Measurements from ENCODE around the gene MAST1. TPM values are rescaled to one million over a fixed set of nuclear protein-coding genes. Genes with fewer than 3 reads are reported as not detected.

The MAST1 gene
- total and polyA plus RNA-seq, 2 donors (not counting 1 experiment from before 2014, with no cell fraction given), result 0.39 to 1.1 TPM

GRCh38 chr19:12794196-12794941 lies 43.9 kb upstream of the MAST1 start:
- ATAC-seq (ENCODE audit: low read depth) (no peak), DNase-seq (no peak)
- Histone ChIP-seq H3K4me2 (replicated peaks; ENCODE audit: low read depth, low read length, poor library complexity, severe bottlenecking) (peak overlapping the region; percentile 91), H3K9ac (ENCODE audit: low read length) (peak overlapping the region; percentile 86), H3K9me3 (ENCODE audit: control extremely low read depth in 1 of 3, control insufficient read depth in 2 of 3, insufficient read depth in 1 of 3, low read length in 2 of 3) (no peaks in the 10 kb centered on the region), H3K27ac (ENCODE audit: low read length in 2 of 2) (peak overlapping the region; percentile 95 to 97), H3K4me1 (ENCODE audit: control insufficient read depth in 2 of 2, insufficient read depth in 2 of 2, low read length in 2 of 2) (peaks cover 21 to 36% of the 10 kb centered on the region in 2 donors), H2AFZ (ENCODE audit: insufficient read depth, low read depth, low read length, poor library complexity, severe bottlenecking) (no peak overlapping the region), H3K27me3 (replicated peaks in 1 of 4; ENCODE audit: control extremely low read depth in 1 of 4, control insufficient read depth in 3 of 4, insufficient read depth in 4 of 4, low read length in 3 of 4) (no peaks in the 10 kb centered on the region), H3K4me3 (ENCODE audit: control extremely low read depth in 1 of 5, extremely low read depth in 1 of 5, insufficient read depth in 1 of 5, low read depth in 2 of 5, low read length in 4 of 5) (peak overlapping the region; percentile 61 to 99 (median 97)), H3K79me2 (ENCODE audit: control insufficient read depth, insufficient read depth, low read length) (peaks cover 25% of the 10 kb centered on the region), H3K36me3 (replicated peaks in 1 of 2; ENCODE audit: control extremely low read depth in 1 of 2, control insufficient read depth in 1 of 2, extremely low read depth in 1 of 2, insufficient read depth in 2 of 2, low read length in 1 of 2) (peaks cover 0 to 4% of the 10 kb centered on the region in 2 experiments), H4K20me1 (ENCODE audit: control insufficient read depth, insufficient read depth, low read length, poor library complexity, severe bottlenecking) (peaks cover 19% of the 10 kb centered on the region)
- CTCF ChIA-PET, result interaction anchor here (0.6 to 17.9 kb wide), 5 partner anchors 12 to 242 kb away, joined by 3 to 1147 read pairs (median 4); partner anchors contain the start of gene HOOK2
- Mint-ChIP-seq H3K27ac (peak overlapping the region; percentile 99), H3K9me3 (ENCODE audit: insufficient read depth) (no peaks in the 10 kb centered on the region), H3K4me1 (peaks cover 30% of the 10 kb centered on the region), H3K4me3 (peak overlapping the region; percentile 67), H3K27me3 (no peaks in the 10 kb centered on the region)
- intact Hi-C loops (cut with micrococcal nuclease), result loop anchor here (5.0 kb wide), 3 partner anchors 62 to 1043 kb away; partner anchors contain the start of genes TRIR, ZNF490 and ZNF791
- WGBS (ENCODE audit: insufficient coverage), result 75% methylated on average over 2 of the region's 7 CpGs
- POLR2A ChIA-PET, result interaction anchor here (0.6 to 6.8 kb wide), 10 partner anchors 11 to 1958 kb away, joined by 3 to 233 read pairs (median 6); partner anchors contain the start of genes DHPS, GCDH, HOOK2 and TMED1
- TF ChIP-seq CTCF (IDR thresholded peaks at IDR 0.05) (no peak), EZH2 (IDR thresholded peaks at IDR 0.05; ENCODE audit: borderline replicate concordance, insufficient read depth, low read depth, low read length, poor library complexity, severe bottlenecking) (no peak)
